ENCODE results near the gene RASSF5. TPM values are rescaled to one million over a fixed set of nuclear protein-coding genes. Genes with fewer than 3 reads are reported as not detected.
A peak's percentile ranks its signal among the peaks of the same experiment; 100 is the strongest.

RASSF5 gene
- total and polyA plus RNA-seq, 9 of the 15 experiments (the other 6 are each of a cell fraction or from before 2014, with no cell fraction given) = 6.1 to 41.0 (median 25.2) TPM

DNA sequence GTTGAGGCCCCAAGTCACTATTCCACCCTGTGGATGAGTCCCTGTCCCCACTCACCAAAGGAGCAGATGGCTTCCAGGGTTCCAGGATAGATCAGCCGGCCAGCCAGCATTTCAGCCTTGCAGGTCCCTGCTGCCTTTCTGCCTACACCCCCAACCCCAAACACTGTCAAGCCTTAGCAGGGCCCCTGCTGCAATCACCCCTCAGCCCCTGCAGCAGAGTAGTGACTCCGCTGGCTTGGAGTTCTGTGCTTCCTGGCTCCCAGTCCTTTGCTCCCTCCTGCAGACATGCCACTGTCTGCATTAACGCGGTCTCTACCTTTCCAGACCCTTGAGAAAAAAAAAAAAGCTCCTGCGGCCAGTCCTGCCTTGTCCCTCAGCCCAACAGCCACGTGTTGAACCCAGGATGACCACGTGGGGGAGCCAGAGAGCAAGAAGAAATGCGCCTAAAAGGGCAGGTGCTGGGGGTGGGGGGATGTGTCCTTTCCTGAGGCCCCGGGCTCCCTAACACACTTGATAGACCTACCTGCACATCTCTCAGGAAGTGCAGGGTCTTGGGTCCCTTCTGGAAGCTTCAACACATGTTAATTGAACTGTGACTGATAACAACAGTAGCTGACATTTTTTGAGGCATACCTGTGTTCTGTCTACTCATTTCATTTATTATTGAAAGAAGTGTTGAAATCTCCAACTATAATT lies 37.4 kb downstream of the RASSF5 start (continued):
- TF ChIP-seq, protein P1, sequence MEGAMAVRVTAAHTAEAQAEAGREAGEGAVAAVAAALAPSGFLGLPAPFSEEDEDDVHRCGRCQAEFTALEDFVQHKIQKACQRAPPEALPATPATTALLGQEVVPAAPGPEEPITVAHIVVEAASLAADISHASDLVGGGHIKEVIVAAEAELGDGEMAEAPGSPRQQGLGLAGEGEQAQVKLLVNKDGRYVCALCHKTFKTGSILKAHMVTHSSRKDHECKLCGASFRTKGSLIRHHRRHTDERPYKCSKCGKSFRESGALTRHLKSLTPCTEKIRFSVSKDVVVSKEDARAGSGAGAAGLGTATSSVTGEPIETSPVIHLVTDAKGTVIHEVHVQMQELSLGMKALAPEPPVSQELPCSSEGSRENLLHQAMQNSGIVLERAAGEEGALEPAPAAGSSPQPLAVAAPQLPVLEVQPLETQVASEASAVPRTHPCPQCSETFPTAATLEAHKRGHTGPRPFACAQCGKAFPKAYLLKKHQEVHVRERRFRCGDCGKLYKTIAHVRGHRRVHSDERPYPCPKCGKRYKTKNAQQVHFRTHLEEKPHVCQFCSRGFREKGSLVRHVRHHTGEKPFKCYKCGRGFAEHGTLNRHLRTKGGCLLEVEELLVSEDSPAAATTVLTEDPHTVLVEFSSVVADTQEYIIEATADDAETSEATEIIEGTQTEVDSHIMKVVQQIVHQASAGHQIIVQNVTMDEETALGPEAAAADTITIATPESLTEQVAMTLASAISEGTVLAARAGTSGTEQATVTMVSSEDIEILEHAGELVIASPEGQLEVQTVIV (CRISPR knock-in tag; IDR thresholded peaks at IDR 0.05; ENCODE audit: borderline replicate concordance) = no peak
- TF ChIP-seq E2F8 (IDR thresholded peaks at IDR 0.05; ENCODE audit: low read depth, partially characterized antibody) (no peak), HMG20A (CRISPR knock-in tag; conservative IDR thresholded peaks at IDR 0.05) (no peak), ZNF395 (CRISPR knock-in tag; IDR thresholded peaks at IDR 0.05) (no peak), CSDE1 (IDR thresholded peaks at IDR 0.05) (no peak), CC2D1A (IDR thresholded peaks at IDR 0.05) (peak; percentile 88), ZBTB17 (CRISPR knock-in tag; IDR thresholded peaks at IDR 0.05) (no peak), ID3 (CRISPR knock-in tag; IDR thresholded peaks at IDR 0.05) (no peak), ID3 (tag; IDR thresholded peaks at IDR 0.05) (no peak), HNRNPK (IDR thresholded peaks at IDR 0.05; ENCODE audit: low read depth, low read length, poor library complexity, severe bottlenecking) (no peak), PCBP2 (IDR thresholded peaks at IDR 0.05; ENCODE audit: low read depth, low read length, poor library complexity, severe bottlenecking) (no peak)
- TF ChIP-seq, protein P2, sequence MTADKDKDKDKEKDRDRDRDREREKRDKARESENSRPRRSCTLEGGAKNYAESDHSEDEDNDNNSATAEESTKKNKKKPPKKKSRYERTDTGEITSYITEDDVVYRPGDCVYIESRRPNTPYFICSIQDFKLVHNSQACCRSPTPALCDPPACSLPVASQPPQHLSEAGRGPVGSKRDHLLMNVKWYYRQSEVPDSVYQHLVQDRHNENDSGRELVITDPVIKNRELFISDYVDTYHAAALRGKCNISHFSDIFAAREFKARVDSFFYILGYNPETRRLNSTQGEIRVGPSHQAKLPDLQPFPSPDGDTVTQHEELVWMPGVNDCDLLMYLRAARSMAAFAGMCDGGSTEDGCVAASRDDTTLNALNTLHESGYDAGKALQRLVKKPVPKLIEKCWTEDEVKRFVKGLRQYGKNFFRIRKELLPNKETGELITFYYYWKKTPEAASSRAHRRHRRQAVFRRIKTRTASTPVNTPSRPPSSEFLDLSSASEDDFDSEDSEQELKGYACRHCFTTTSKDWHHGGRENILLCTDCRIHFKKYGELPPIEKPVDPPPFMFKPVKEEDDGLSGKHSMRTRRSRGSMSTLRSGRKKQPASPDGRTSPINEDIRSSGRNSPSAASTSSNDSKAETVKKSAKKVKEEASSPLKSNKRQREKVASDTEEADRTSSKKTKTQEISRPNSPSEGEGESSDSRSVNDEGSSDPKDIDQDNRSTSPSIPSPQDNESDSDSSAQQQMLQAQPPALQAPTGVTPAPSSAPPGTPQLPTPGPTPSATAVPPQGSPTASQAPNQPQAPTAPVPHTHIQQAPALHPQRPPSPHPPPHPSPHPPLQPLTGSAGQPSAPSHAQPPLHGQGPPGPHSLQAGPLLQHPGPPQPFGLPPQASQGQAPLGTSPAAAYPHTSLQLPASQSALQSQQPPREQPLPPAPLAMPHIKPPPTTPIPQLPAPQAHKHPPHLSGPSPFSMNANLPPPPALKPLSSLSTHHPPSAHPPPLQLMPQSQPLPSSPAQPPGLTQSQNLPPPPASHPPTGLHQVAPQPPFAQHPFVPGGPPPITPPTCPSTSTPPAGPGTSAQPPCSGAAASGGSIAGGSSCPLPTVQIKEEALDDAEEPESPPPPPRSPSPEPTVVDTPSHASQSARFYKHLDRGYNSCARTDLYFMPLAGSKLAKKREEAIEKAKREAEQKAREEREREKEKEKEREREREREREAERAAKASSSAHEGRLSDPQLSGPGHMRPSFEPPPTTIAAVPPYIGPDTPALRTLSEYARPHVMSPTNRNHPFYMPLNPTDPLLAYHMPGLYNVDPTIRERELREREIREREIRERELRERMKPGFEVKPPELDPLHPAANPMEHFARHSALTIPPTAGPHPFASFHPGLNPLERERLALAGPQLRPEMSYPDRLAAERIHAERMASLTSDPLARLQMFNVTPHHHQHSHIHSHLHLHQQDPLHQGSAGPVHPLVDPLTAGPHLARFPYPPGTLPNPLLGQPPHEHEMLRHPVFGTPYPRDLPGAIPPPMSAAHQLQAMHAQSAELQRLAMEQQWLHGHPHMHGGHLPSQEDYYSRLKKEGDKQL (CRISPR knock-in tag; IDR thresholded peaks at IDR 0.05; ENCODE audit: borderline replicate concordance) = no peak

All from K562 (cell line).